H9 (cell line): Measurements from ENCODE around the gene FSTL4. TPM values are rescaled to one million over a fixed set of nuclear protein-coding genes. Genes with fewer than 3 reads are reported as not detected.

ENCODE experiments used
- DNase-seq: peaks from one replicate; pipeline ENCODE4 v3.0.0-alpha.2; 2017
- H2AFZ ChIP-seq: one replicate; pipeline ENCODE4 v1.6.1; 2013; ENCODE audit warnings: mild to moderate bottlenecking, low read length, control low read depth, moderate library complexity
- H2AK5ac ChIP-seq: 2 replicates; pipeline ENCODE4 v1.6.1; 2013; ENCODE audit warnings: low read length, control low read depth, mixed read lengths; ENCODE audit not compliant: insufficient read length
- H2BK120ac ChIP-seq: one replicate; pipeline ENCODE4 v1.6.1; 2013; ENCODE audit warnings: low read depth, mild to moderate bottlenecking, low read length, control low read depth, inconsistent platforms; ENCODE audit not compliant: poor library complexity, severe bottlenecking
- H2BK12ac ChIP-seq: 2 replicates; pipeline ENCODE4 v1.6.1; 2013; ENCODE audit warnings: low read length, control low read depth, mixed read lengths, low read depth; ENCODE audit not compliant: insufficient read length
- H2BK15ac ChIP-seq: 2 replicates; pipeline ENCODE4 v1.6.1; 2013; ENCODE audit warnings: low read depth, low read length, control low read depth
- H2BK20ac ChIP-seq: one replicate; pipeline ENCODE4 v1.6.1; 2013; ENCODE audit warnings: low read depth, mild to moderate bottlenecking, low read length, control low read depth, inconsistent platforms; ENCODE audit not compliant: poor library complexity, severe bottlenecking
- H2BK5ac ChIP-seq: 2 replicates; pipeline ENCODE4 v1.6.1; 2013; ENCODE audit warnings: low read length, control low read depth, mixed read lengths; ENCODE audit not compliant: insufficient read length
- H3K14ac ChIP-seq: 2 replicates; pipeline ENCODE4 v1.6.1; 2013; ENCODE audit warnings: low read length, control low read depth; ENCODE audit not compliant: insufficient read depth
- H3K18ac ChIP-seq: 2 replicates; pipeline ENCODE4 v1.6.1; 2013; ENCODE audit warnings: low read depth, mild to moderate bottlenecking, mixed read lengths, low read length, control low read depth; ENCODE audit not compliant: insufficient read length
- H3K23ac ChIP-seq: 2 replicates; pipeline ENCODE4 v1.6.1; 2013; ENCODE audit warnings: low read length, control low read depth, mixed read lengths, low read depth; ENCODE audit not compliant: insufficient read length
- H3K23me2 ChIP-seq: 2 replicates; pipeline ENCODE4 v1.6.1; 2013; ENCODE audit warnings: low read depth, mild to moderate bottlenecking, mixed read lengths, low read length, control low read depth; ENCODE audit not compliant: insufficient read length, poor library complexity, severe bottlenecking
- H3K27ac ChIP-seq: 2 replicates; pipeline ENCODE4 v1.5.1; 2013; ENCODE audit warnings: low read length, control low read depth, mixed read lengths, low read depth; ENCODE audit not compliant: insufficient read length
- H3K27me3 ChIP-seq: 2 replicates; pipeline ENCODE4 v1.6.1; 2013; ENCODE audit warnings: low read length, control low read depth, inconsistent platforms; ENCODE audit not compliant: insufficient read depth
- H3K4ac ChIP-seq: 2 replicates; pipeline ENCODE4 v1.6.1; 2013; ENCODE audit warnings: low read depth, mild to moderate bottlenecking, control low read depth, inconsistent platforms, low read length, moderate library complexity
- H3K4me1 ChIP-seq: 2 replicates; pipeline ENCODE4 v1.6.1; 2013; ENCODE audit warnings: low read length, control low read depth, inconsistent platforms; ENCODE audit not compliant: insufficient read depth
- H3K4me2 ChIP-seq: 2 replicates; pipeline ENCODE4 v1.6.1; 2013; ENCODE audit warnings: low read length, control low read depth, mixed read lengths; ENCODE audit not compliant: insufficient read length, insufficient read depth
- H3K56ac ChIP-seq: 2 replicates; pipeline ENCODE4 v1.6.1; 2013; ENCODE audit warnings: low read depth, mild to moderate bottlenecking, mixed read lengths, low read length, control low read depth; ENCODE audit not compliant: insufficient read length
- H3K79me1 ChIP-seq: 2 replicates; pipeline ENCODE4 v1.6.1; 2013; ENCODE audit warnings: low read depth, mild to moderate bottlenecking, moderate library complexity, low read length, control low read depth, inconsistent platforms; ENCODE audit not compliant: insufficient read depth, poor library complexity, severe bottlenecking
- H3K79me2 ChIP-seq: 2 replicates; pipeline ENCODE4 v1.6.1; 2013; ENCODE audit warnings: low read length, control low read depth, inconsistent platforms; ENCODE audit not compliant: insufficient read depth
- H3K9ac ChIP-seq: 2 replicates; pipeline ENCODE4 v1.6.1; 2013; ENCODE audit warnings: low read length, control low read depth, mixed read lengths; ENCODE audit not compliant: insufficient read length; ENCODE audit errors: extremely low read depth
- H3K9me3 ChIP-seq: one replicate; pipeline ENCODE4 v1.6.1; 2013; ENCODE audit warnings: low read depth, low read length, inconsistent platforms; ENCODE audit not compliant: control insufficient read depth
- H3T11ph ChIP-seq: one replicate; pipeline ENCODE4 v1.6.1; 2013; ENCODE audit warnings: mild to moderate bottlenecking, low read length, control low read depth, inconsistent platforms
- H4K20me1 ChIP-seq: one replicate; pipeline ENCODE4 v1.6.1; 2013; ENCODE audit not compliant: control insufficient read depth, insufficient read length, insufficient read depth
- H4K5ac ChIP-seq: 2 replicates; pipeline ENCODE4 v1.6.1; 2013; ENCODE audit warnings: low read depth, mild to moderate bottlenecking, mixed read lengths, low read length, control low read depth; ENCODE audit not compliant: insufficient read length
- H4K8ac ChIP-seq: replicated peaks from 2 replicates; pipeline ENCODE4 v1.6.1; 2013; ENCODE audit warnings: low read length, control low read depth, mixed read lengths, low read depth; ENCODE audit not compliant: insufficient read length
- H4K91ac ChIP-seq: 2 replicates; pipeline ENCODE4 v1.6.1; 2013; ENCODE audit warnings: low read depth, mild to moderate bottlenecking, moderate library complexity, mixed read lengths, low read length, control low read depth; ENCODE audit not compliant: insufficient read length
- H3K27ac Mint-ChIP-seq, 3 experiments: 2 replicates in 2 of 3; 3 replicates in 1 of 3; pipeline ENCODE4 v1.8.0; 2020 to 2021; ENCODE audit warnings: mixed read lengths in 3 of 3, mild to moderate bottlenecking in 1 of 3, moderate library complexity in 1 of 3
- H3K27me3 Mint-ChIP-seq: 2 replicates; pipeline ENCODE4 v1.8.0; 2021; ENCODE audit warnings: low read depth, mild to moderate bottlenecking, moderate library complexity, mixed read lengths
- H3K36me3 Mint-ChIP-seq, 3 experiments: 2 replicates in 2 of 3; 3 replicates in 1 of 3; pipeline ENCODE4 v1.8.0; 2020 to 2021; ENCODE audit warnings: low read depth in 3 of 3, mixed read lengths in 3 of 3; ENCODE audit not compliant: insufficient read depth in 1 of 3
- H3K4me1 Mint-ChIP-seq, 2 experiments: 2 replicates each; pipeline ENCODE4 v1.8.0; 2020; ENCODE audit warnings: mixed read lengths in 2 of 2
- H3K4me3 Mint-ChIP-seq, 2 experiments: 2 replicates in 1 of 2; 3 replicates in 1 of 2; pipeline ENCODE4 v1.8.0; 2020 to 2021; ENCODE audit warnings: mild to moderate bottlenecking in 2 of 2, mixed read lengths in 2 of 2, moderate library complexity in 1 of 2
- H3K9me3 Mint-ChIP-seq, 2 experiments: 2 replicates in 1 of 2; 3 replicates in 1 of 2; pipeline ENCODE4 v1.8.0; 2020; ENCODE audit warnings: mild to moderate bottlenecking in 2 of 2, mixed read lengths in 2 of 2, moderate library complexity in 1 of 2
- whole genome bisulfite sequencing: extraction: QIAGEN DNeasy Blood & Tissue Kit; methylation state at CpG from one replicate; pipeline ENCODE4 v1.1.7; 2013; ENCODE audit warnings: missing lambda C conversion rate, low lambda C conversion rate, mixed read lengths; ENCODE audit not compliant: insufficient read length; ENCODE audit errors: extremely low coverage; 5-methylcytosine and 5-hydroxymethylcytosine counted together
- total RNA-seq: library from RNA; stranded (reverse); gene quantifications from 2 replicates; pipeline ENCODE4 v1.2.1, GENCODE V29; 2021
- TF ChIP-seq, protein P1 (sequence below): fragments of 200-600 bp; sonication (generic); conservative IDR thresholded peaks from 3 replicates; pipeline ENCODE4 v1.8.0; 2021; ENCODE audit warnings: antibody characterized with exemption, mild to moderate bottlenecking

Gene FSTL4
- total RNA-seq, 1 experiment from 2014 or later = 5.7 TPM

DNA sequence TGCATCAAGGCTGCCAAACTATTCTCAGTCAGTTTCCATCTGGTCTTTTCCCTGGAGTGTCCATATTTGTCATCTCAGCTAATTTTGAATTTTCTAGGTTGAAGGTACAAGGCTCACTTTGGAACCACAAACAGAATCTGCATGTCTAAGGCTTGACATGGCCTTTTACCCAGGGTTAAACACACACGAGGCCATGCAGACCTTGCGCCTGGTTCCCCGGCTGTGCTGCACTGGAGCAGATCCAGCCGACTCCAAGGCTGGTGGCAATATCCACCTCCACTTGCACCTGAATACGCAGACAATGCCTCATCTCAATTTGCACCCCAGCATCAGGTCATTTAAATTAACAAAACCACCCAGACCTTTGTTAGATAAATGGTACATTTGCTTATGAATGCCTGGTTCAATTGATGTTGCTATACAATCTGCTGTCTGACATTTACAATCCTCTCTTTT lies 284.4 kb downstream of the FSTL4 start:
- Histone ChIP-seq H2BK5ac (no peak overlapping the region), H3K27ac (no peak overlapping the region), H2BK12ac (no peak overlapping the region), H3K27me3 (no peaks in the 10 kb centered on the region; the same call in 1 of the 2 replicates), H3K9me3 (no peaks in the 10 kb centered on the region), H3K14ac (no peak overlapping the region), H3K4me2 (peak overlapping the region; percentile 9), H4K20me1 (no peaks in the 10 kb centered on the region), H2AK5ac (no peak overlapping the region), H2BK20ac (no peak overlapping the region), H2AFZ (no peak overlapping the region), H3K79me1 (no peaks in the 10 kb centered on the region), H3K4ac (no peak overlapping the region), H3T11ph (no peak overlapping the region), H3K56ac (no peak overlapping the region), H2BK15ac (no peak overlapping the region), H4K91ac (no peak overlapping the region), H3K18ac (no peak overlapping the region), H3K9ac (no peak overlapping the region), H4K5ac (no peak overlapping the region), H3K23me2 (no peaks in the 10 kb centered on the region), H3K4me1 (peaks cover 21% of the 10 kb centered on the region; the same call in 1 of the 2 replicates), H2BK120ac (no peak overlapping the region), H3K23ac (no peak overlapping the region), H4K8ac (no peak overlapping the region), H3K79me2 (no peaks in the 10 kb centered on the region)
- TF ChIP-seq, protein P1, sequence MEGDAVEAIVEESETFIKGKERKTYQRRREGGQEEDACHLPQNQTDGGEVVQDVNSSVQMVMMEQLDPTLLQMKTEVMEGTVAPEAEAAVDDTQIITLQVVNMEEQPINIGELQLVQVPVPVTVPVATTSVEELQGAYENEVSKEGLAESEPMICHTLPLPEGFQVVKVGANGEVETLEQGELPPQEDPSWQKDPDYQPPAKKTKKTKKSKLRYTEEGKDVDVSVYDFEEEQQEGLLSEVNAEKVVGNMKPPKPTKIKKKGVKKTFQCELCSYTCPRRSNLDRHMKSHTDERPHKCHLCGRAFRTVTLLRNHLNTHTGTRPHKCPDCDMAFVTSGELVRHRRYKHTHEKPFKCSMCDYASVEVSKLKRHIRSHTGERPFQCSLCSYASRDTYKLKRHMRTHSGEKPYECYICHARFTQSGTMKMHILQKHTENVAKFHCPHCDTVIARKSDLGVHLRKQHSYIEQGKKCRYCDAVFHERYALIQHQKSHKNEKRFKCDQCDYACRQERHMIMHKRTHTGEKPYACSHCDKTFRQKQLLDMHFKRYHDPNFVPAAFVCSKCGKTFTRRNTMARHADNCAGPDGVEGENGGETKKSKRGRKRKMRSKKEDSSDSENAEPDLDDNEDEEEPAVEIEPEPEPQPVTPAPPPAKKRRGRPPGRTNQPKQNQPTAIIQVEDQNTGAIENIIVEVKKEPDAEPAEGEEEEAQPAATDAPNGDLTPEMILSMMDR = no peak
- Mint-ChIP-seq H3K4me1 (peaks cover 64 to 68% of the 10 kb centered on the region in 2 experiments), H3K36me3 (no peaks in the 10 kb centered on the region), H3K9me3 (no peaks in the 10 kb centered on the region), H3K27ac (peak overlapping the region in 1 of 3 experiments; percentile 51; a peak in 2 of 7 replicates), H3K27me3 (peaks cover 16% of the 10 kb centered on the region), H3K4me3 (peak overlapping the region in 1 of 2 experiments; percentile 9; a peak in 1 of 5 replicates)
- WGBS = no CpG with 5 or more reads among the region's 5 CpGs
- peak; percentile 52 for DNase-seq
